ENCODE measurements around the gene ZDHHC17.

DNA sequence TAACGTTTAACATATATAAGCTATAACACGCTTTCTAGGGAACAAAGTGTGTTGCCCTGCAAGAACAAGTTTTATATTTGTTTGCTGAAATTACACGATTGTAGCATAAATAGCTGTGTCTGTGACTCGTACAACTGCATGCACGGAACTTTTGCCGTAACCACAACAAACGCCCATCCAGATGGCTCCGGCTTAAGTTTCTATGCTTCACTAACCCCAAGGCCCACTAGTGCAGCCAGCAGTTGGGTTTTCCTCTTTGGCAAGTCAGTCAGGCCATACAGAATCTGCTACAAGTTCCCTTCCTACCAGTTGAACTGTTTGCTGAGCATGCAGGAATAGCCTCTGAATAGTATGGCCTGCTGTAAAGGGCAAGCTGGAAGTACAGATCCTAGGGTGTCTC, 102.8 kb downstream of the ZDHHC17 start:
- TF ChIP-seq, protein P1, sequence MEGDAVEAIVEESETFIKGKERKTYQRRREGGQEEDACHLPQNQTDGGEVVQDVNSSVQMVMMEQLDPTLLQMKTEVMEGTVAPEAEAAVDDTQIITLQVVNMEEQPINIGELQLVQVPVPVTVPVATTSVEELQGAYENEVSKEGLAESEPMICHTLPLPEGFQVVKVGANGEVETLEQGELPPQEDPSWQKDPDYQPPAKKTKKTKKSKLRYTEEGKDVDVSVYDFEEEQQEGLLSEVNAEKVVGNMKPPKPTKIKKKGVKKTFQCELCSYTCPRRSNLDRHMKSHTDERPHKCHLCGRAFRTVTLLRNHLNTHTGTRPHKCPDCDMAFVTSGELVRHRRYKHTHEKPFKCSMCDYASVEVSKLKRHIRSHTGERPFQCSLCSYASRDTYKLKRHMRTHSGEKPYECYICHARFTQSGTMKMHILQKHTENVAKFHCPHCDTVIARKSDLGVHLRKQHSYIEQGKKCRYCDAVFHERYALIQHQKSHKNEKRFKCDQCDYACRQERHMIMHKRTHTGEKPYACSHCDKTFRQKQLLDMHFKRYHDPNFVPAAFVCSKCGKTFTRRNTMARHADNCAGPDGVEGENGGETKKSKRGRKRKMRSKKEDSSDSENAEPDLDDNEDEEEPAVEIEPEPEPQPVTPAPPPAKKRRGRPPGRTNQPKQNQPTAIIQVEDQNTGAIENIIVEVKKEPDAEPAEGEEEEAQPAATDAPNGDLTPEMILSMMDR (IDR thresholded peaks at IDR 0.05; ENCODE audit: low read depth, low read length): no peak
- TF ChIP-seq POLR2A (IDR thresholded peaks at IDR 0.05; ENCODE audit: extremely low read depth, insufficient read length) (no peak), MYC (IDR thresholded peaks at IDR 0.05; ENCODE audit: low read depth, low read length) (no peak)
